KOPT-K1 (cell line): ENCODE results near the gene TMEM26.

Experiments used
- H3K27ac ChIP-seq: fragments of 200-600 bp; sonication (generic); 2 replicates; pipeline ENCODE4 v1.5.1; 2016; ENCODE audit warnings: antibody characterized with exemption, mild to moderate bottlenecking, low read depth, low read length; ENCODE audit not compliant: poor library complexity, severe bottlenecking
- H3K36me3 ChIP-seq: fragments of 200-600 bp; sonication (generic); 2 replicates; pipeline ENCODE4 v1.5.1; 2017; ENCODE audit warnings: antibody characterized with exemption, mild to moderate bottlenecking, low read length, moderate library complexity; ENCODE audit not compliant: insufficient read depth
- H3K9me3 ChIP-seq: fragments of 200-600 bp; sonication (generic); 2 replicates; pipeline ENCODE4 v1.5.1; 2017; ENCODE audit warnings: antibody characterized with exemption, low read length, mild to moderate bottlenecking; ENCODE audit not compliant: insufficient read depth, poor library complexity, severe bottlenecking

TMEM26 gene

GRCh38 chr10:61439058-61439609, 14.0 kb downstream of the TMEM26 start:
- Histone ChIP-seq H3K27ac (peak overlapping the region; percentile 71), H3K9me3 (no peaks in the 10 kb centered on the region), H3K36me3 (no peaks in the 10 kb centered on the region)

- Histone ChIP-seq H3K36me3 (no peaks in the 10 kb centered on the region), H3K9me3 (no peaks in the 10 kb centered on the region), H3K27ac (peak overlapping the region; percentile 71)
Observed at GRCh38 chr10:61438141-61438988, 14.8 kb downstream of the TMEM26 start.

DNA sequence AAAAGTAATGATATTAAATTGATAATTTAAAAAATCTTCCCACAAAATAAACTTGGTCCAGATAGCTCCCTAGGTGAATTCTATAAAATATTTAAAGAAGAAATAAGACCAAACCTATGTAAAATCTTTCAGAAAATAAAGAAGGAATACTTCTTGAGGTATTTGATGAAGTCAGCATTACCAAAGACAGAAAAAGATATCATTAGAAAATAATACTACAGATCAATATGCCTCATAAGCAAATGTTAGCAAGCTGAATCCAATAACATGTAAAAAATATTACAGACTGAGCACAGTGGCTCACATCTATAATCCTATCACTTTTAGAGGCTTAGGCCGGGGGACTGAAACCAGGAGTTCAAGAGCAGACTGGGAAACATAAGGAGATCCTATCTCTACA, 30.0 kb downstream of the TMEM26 start:
- Histone ChIP-seq H3K36me3 (peaks cover 22% of the 10 kb centered on the region), H3K9me3 (peaks cover 59% of the 10 kb centered on the region), H3K27ac (no peak overlapping the region)

GRCh38 chr10:61417661-61418060, 35.5 kb downstream of the TMEM26 start:
- H3K9me3 ChIP-seq, result peaks cover 29% of the 10 kb centered on the region
- peaks cover 4% of the 10 kb centered on the region for H3K36me3 ChIP-seq
- H3K27ac ChIP-seq, result no peak overlapping the region

- H3K27ac ChIP-seq, result no peak overlapping the region
- no peaks in the 10 kb centered on the region; the same call in 1 of the 2 replicates for H3K36me3 ChIP-seq
- H3K9me3 ChIP-seq, result peaks cover 13% of the 10 kb centered on the region
Observed at GRCh38 chr10:61415824-61416223, 37.4 kb downstream of the TMEM26 start.

DNA sequence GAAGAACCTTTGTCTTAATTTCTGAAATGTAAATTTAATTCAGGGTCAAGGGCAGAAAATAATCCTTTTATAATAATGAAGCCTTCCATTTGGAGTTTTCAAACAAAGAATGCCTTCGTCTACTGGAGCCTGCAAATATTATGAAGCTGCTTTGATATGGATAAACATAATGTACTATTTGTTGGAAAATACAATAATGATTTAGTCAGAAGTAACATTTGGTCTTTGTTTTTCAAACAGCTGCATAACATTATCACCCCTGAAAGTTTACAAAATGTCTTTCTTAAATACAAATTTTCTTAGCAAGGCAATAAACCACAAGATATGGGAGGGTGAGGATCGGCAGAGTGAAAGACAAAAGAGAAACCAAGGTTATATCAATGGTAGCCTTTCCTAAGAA, 41.5 kb downstream of the TMEM26 start:
- no peak overlapping the region for H3K27ac ChIP-seq
- no peaks in the 10 kb centered on the region for H3K9me3 ChIP-seq
- H3K36me3 ChIP-seq, result no peaks in the 10 kb centered on the region; the same call in 1 of the 2 replicates

- Histone ChIP-seq H3K27ac (no peak overlapping the region), H3K9me3 (no peaks in the 10 kb centered on the region), H3K36me3 (no peaks in the 10 kb centered on the region; the same call in 1 of the 2 replicates)
Observed at GRCh38 chr10:61410353-61411070, 42.7 kb downstream of the TMEM26 start.

- no peaks in the 10 kb centered on the region for H3K9me3 ChIP-seq
- H3K27ac ChIP-seq, result no peak overlapping the region
- no peaks in the 10 kb centered on the region; the same call in 1 of the 2 replicates for H3K36me3 ChIP-seq
Observed at GRCh38 chr10:61409157-61409556, 44.0 kb downstream of the TMEM26 start.

GRCh38 chr10:61408105-61408504, 45.1 kb downstream of the TMEM26 start:
- Histone ChIP-seq H3K9me3 (no peaks in the 10 kb centered on the region), H3K27ac (no peak overlapping the region), H3K36me3 (no peaks in the 10 kb centered on the region; the same call in 1 of the 2 replicates)

DNA sequence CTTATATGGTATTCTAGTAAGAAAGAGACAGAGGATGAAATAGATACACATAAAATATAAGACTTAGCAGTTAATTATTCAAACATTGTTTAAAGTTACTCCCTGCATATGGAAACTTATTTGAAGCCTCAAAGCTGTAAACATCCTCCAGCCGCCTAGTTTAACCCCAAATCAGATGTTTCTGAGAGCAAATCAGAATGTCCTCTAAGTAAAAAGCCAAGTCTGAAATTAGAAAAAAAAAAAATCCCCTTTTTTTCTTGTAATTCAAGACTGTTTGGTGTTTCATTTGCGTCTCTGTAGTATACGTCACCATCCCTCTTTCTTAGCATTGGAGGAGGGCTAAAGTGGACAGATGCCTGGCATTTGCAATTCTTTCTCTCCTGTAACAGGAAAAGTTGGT, 46.4 kb downstream of the TMEM26 start:
- Histone ChIP-seq H3K9me3 (no peaks in the 10 kb centered on the region), H3K36me3 (no peaks in the 10 kb centered on the region)

GRCh38 chr10:61406242-61406641, 46.9 kb downstream of the TMEM26 start:
- no peaks in the 10 kb centered on the region for H3K9me3 ChIP-seq
- no peak overlapping the region for H3K27ac ChIP-seq
- no peaks in the 10 kb centered on the region for H3K36me3 ChIP-seq

More for the DNA sequence above, 46.4 kb downstream of the TMEM26 start:
- H3K27ac ChIP-seq, result no peak overlapping the region

GRCh38 chr10:61404751-61405150, 48.4 kb downstream of the TMEM26 start:
- Histone ChIP-seq H3K27ac (no peak overlapping the region), H3K36me3 (no peaks in the 10 kb centered on the region), H3K9me3 (no peaks in the 10 kb centered on the region)

DNA sequence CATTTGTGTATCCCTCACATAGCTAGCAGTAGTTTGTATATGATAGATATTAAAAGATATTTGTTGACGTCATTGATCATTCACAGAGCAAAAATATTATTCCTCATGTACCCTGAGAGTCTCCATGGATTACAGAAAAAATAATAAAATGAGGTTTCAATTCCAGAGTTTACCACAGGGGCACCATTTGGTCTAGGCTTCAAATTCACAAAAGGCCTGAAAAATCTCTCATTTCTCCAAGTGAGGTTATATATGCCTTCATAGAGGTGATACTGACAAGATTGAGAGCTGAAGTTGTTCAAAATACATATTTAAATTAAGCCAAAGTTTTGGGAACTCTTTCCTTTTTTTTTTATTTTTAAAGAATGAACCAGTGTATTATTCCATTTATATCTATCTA, 52.7 kb downstream of the TMEM26 start:
- no peak overlapping the region for H3K27ac ChIP-seq
- no peaks in the 10 kb centered on the region for H3K36me3 ChIP-seq
- peaks cover 15% of the 10 kb centered on the region for H3K9me3 ChIP-seq

DNA sequence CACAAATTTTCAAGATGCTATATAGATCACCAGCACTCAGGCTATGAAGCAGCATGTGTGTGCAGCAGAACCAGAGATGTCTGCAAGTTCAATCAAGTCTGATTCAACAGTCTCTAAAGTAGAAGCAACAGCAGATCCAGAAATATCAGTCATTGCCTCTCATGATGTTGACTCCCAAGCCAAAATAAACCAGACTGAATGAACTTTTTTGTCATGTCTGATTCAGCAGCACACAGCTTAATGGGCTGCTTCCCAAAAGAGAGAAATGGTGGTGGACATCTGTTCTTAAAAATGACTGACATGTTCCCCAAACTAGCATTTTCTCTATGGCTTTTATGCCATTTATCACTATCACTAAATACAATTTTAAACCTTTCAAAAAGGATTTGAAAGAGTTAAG, 53.8 kb downstream of the TMEM26 start:
- Histone ChIP-seq H3K9me3 (peaks cover 15% of the 10 kb centered on the region), H3K36me3 (no peaks in the 10 kb centered on the region), H3K27ac (no peak overlapping the region)

DNA sequence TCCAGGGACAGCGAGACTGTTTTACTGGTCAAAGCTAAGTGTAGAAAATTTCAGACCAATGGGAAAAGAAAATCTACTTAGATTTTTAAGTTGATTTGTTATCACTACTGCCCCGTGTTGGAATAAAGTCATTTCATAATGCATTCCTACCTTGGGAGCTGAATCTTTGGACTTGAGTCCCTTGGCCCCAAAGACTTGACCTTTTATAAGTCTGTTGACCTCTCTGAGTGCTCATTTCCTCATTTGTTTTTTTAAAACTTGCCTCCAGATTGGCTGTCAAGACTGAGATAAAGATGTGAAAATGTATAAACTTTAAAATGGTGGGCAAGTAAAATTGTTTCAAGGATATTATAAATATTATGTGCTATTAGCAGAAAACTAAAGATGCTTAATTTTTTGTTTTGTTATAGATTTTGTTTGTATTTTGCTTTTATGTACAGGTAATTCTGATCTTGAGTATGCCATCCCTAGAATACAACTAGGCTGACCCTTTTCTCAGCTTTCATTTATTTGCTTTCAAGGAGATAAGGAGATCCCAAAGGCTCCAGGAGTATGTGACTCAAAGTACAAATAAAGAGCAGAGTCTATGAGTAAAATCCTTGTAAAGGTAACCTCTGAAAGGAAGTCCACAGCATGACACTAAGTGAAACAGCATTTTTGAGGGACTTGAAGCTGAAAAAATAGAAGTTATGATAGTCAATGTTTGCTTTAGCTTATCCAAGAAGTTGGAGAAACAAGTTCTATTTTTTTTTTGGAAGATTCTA, 54.6 kb downstream of the TMEM26 start:
- Histone ChIP-seq H3K27ac (peak overlapping the region; percentile 66), H3K9me3 (peaks cover 15% of the 10 kb centered on the region)

More for the DNA sequence above, 54.6 kb downstream of the TMEM26 start:
- H3K36me3 ChIP-seq, result no peaks in the 10 kb centered on the region
